Adipocyte (in vitro differentiated cells): ENCODE measurements around the gene FRZB.
"Not testable (repeated sequence)": the region's sequence is repeated elsewhere in the genome, so short reads cannot be mapped to it uniquely, and the experiment has no call there.

ENCODE experiments used
- DNase-seq: peaks from one replicate; pipeline ENCODE4 v3.0.0-alpha.2; 2015; ENCODE audit warnings: low read depth
- H3K27me3 ChIP-seq: replicated peaks from 2 replicates; pipeline ENCODE4 v1.7.0; 2013; ENCODE audit warnings: mild to moderate bottlenecking, low read length, moderate library complexity; ENCODE audit not compliant: control insufficient read depth, insufficient read depth
- H3K36me3 ChIP-seq: 2 replicates; pipeline ENCODE4 v1.7.0; 2013; ENCODE audit warnings: low read length, mild to moderate bottlenecking, moderate library complexity; ENCODE audit not compliant: control insufficient read depth, insufficient read depth, severe bottlenecking
- H3K4me1 ChIP-seq: 2 replicates; pipeline ENCODE4 v1.7.0; 2013; ENCODE audit warnings: mild to moderate bottlenecking, low read length, moderate library complexity; ENCODE audit not compliant: control insufficient read depth, insufficient read depth
- H3K4me3 ChIP-seq: 2 replicates; pipeline ENCODE4 v1.7.0; 2013; ENCODE audit warnings: mild to moderate bottlenecking, low read length, moderate library complexity
- H3K9ac ChIP-seq: 2 replicates; pipeline ENCODE4 v1.7.0; 2013; ENCODE audit warnings: mild to moderate bottlenecking, low read length, moderate library complexity
- H3K9me3 ChIP-seq: 2 replicates; pipeline ENCODE4 v1.7.0; 2013; ENCODE audit warnings: mild to moderate bottlenecking, low read length, moderate library complexity; ENCODE audit not compliant: control insufficient read depth

Gene FRZB

DNA sequence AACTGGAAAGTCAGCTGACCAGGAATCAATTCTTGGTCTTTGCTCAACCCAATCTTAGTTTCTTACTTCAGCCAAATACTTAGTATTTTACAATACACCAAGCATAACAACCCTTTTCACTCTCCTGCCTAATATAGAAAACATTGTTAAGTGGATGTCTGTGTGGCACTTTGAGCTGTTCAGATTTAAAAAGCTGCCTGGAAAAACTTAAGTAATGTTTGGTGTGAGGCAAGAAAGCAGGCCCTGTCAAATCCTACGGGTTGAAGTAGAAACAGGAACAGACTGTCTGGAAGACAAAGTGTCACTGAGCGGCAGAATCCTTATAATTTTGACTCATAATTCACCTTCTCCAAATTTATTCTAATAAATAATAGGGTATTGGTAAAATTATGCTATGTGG, 37.1 kb upstream of the FRZB start:
- Histone ChIP-seq H3K9ac (no peak overlapping the region), H3K27me3 (no peaks in the 10 kb centered on the region), H3K36me3 (peaks cover 8% of the 10 kb centered on the region), H3K4me3 (no peak overlapping the region), H3K4me1 (peaks cover 8% of the 10 kb centered on the region), H3K9me3 (no peaks in the 10 kb centered on the region)
- no peak for DNase-seq

DNA sequence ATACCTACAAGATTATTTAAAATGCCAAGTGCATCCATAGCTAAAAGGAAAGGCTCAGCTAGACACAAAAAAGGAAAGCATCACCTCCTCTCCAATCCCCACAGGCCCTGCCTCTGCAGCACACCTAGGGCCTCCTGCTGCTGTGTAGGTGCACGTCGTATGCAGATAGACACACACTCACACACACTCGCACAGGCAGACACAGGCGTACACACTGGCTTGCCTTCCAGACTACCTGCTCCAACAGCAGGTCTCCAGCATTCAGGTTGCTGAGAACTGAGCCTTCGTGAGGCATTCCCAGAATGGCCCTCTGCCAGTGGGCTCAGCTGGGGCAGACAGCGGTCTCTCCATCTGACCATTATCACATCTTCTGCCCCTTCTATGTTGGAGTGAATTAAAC, 35.3 kb upstream of the FRZB start:
- Histone ChIP-seq H3K4me1 (no peaks in the 10 kb centered on the region), H3K4me3 (no peak overlapping the region), H3K36me3 (peaks cover 8% of the 10 kb centered on the region), H3K27me3 (no peaks in the 10 kb centered on the region), H3K9ac (no peak overlapping the region), H3K9me3 (no peaks in the 10 kb centered on the region)
- no peak for DNase-seq

DNA sequence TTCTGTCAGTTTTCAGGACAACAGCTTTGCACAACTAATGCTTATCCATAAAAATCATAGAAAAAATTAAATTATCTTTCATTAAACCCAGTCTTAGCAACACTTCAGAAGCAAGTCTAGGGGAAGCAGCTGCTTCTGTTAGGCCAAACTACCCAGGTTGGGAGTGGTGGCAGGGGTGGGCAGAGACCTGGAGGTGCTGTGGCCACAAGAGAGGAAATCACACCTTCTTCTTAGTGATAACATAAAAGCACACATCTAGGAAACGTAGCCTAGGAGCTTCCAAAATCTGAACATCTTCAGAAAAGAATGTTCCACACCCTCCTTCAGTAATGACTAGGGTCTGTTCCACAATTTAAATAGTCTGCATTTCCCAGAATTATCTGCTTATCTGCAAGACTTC, 32.3 kb upstream of the FRZB start:
- Histone ChIP-seq H3K4me1 (no peaks in the 10 kb centered on the region), H3K27me3 (no peaks in the 10 kb centered on the region), H3K9me3 (no peaks in the 10 kb centered on the region), H3K4me3 (no peak overlapping the region), H3K9ac (no peak overlapping the region), H3K36me3 (no peaks in the 10 kb centered on the region)
- DNase-seq: no peak

DNA sequence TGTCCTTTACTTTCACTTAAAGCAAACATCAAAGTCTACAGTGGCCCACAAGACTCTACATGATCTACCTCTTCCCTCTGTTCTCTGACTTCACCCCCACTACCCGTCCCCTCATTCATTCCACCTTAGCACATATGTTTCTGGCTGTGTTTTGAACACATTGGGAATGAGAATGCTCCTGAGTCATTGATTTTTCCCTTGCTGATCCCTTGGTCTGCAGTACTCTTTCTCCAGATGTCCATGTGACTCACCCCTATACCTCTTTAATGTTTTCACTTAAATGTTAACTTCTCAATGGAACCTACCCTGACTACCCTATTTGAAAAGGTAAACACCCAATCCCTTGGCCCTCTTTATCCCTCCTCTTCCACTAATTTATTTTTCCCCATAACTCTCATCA, 30.7 kb upstream of the FRZB start:
- Histone ChIP-seq H3K9ac (no peak overlapping the region), H3K9me3 (no peaks in the 10 kb centered on the region), H3K4me3 (no peak overlapping the region), H3K4me1 (no peaks in the 10 kb centered on the region), H3K36me3 (no peaks in the 10 kb centered on the region), H3K27me3 (no peaks in the 10 kb centered on the region)
- DNase-seq: no peak

DNA sequence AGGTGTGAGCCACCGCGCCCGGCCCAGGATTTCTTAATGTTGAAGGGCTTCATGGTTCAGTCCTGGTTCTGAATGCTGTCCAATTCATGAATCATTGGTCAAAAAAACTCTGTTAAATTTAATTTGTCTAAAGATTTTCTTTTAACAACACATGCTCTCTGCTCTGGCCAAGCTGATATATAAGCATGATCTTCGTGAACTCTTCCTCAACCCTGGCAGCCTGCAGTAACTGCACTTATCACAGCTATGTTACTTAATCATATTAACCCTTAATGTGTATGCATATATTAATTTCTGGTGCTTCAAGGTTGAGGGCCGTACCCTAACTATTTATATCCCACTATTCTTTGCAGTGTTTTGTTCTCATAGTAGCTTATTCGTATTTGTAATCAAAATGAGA, 29.4 kb upstream of the FRZB start:
- DNase-seq: no peak
- no peaks in the 10 kb centered on the region for H3K36me3 ChIP-seq
- H3K4me1 ChIP-seq: peaks cover 9% of the 10 kb centered on the region
- no peaks in the 10 kb centered on the region for H3K9me3 ChIP-seq
- no peaks in the 10 kb centered on the region for H3K27me3 ChIP-seq
- H3K9ac ChIP-seq: no peak overlapping the region
- H3K4me3 ChIP-seq: no peak overlapping the region

DNA sequence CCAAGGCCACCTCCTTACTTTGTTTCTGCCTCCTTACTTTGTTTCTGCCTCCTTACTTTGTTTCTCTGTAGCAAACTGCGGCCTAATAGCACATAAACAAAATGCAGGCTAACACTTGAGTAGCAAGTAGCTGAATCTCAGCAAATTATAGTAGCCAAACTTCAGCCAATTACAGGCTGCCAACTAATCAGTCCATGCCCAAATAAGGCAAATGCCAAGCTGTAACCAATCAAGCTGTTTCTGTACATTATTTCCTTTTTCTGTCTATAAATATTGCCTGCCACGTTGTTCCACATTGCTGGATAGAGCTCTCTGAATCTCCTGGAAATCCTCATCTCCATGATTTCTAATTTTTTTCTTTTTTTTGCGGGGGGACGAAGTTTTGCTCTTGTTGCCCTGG, 28.7 kb upstream of the FRZB start:
- Histone ChIP-seq H3K4me1 (peaks cover 10% of the 10 kb centered on the region), H3K36me3 (no peaks in the 10 kb centered on the region), H3K9ac (no peak overlapping the region), H3K4me3 (no peak overlapping the region), H3K9me3 (no peaks in the 10 kb centered on the region), H3K27me3 (no peaks in the 10 kb centered on the region)
- DNase-seq: no peak

DNA sequence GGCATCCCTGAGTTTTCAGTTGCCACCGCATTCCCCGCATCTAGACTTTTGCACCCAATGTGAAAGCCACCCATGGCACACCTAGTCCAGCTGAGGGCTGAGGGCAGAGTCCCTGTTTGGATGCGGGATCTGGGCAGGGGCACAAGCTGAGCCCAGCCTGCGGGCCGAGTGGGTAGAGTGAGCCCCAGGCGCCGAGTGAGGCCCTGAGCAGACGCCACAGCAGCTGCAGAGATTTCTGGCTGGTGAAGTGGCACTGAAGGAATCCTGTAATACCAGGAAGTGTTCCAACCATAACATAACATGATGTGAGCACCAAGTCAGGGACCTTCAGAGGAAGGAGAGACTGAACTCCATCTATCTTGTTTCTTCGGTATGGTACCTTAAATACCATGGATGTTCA, 27.7 kb upstream of the FRZB start:
- Histone ChIP-seq H3K36me3 (no peaks in the 10 kb centered on the region), H3K27me3 (no peaks in the 10 kb centered on the region), H3K9ac (no peak overlapping the region), H3K9me3 (no peaks in the 10 kb centered on the region), H3K4me3 (no peak overlapping the region), H3K4me1 (peaks cover 10% of the 10 kb centered on the region)
- peak; percentile 59 for DNase-seq

DNA sequence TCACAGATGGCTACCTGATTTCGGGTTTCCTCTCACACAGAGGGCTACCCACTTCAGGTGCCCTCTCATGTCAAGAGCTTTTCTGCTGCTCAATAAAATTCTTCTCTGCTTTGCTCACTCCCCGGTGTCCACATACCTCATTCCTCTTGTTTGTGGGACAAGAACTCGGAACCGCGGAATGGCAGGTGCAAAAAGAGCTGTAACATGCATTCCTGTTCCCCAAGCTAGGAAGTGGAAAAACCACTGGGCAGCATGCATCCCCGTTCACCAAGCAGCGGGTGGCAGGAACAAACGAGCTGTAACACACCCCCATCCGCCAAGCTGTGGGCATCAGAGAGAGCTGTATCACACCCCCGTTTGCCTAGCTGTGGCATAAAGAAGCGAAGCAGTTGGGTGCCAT, 27.2 kb upstream of the FRZB start:
- H3K9ac ChIP-seq: no peak overlapping the region
- H3K4me1 ChIP-seq: peaks cover 10% of the 10 kb centered on the region
- no peaks in the 10 kb centered on the region for H3K9me3 ChIP-seq
- DNase-seq: no peak
- H3K4me3 ChIP-seq: no peak overlapping the region
- no peaks in the 10 kb centered on the region for H3K36me3 ChIP-seq
- no peaks in the 10 kb centered on the region for H3K27me3 ChIP-seq

DNA sequence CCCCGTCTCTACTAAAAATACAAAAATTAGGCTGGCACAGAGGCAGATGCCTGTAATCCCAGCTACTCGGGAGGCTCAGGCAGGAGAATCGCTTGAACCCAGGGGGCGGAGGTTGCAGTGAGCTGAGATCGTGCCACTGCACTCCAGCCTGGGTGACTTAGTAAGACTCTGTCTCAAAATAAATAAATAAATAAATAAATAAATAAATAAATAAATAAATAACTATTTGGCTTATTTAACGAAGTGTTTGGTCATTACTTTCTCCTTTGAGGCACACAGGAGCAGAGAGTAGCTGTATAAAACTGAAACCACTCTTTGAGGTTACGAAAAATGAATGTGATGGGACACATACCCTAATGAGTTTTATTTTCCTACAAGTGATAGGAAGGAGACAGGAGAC, 26.6 kb upstream of the FRZB start:
- not testable (repeated sequence) for H3K36me3 ChIP-seq, H3K9me3 ChIP-seq, H3K9ac ChIP-seq, H3K27me3 ChIP-seq, DNase-seq, H3K4me3 ChIP-seq
- H3K4me1 ChIP-seq: peaks cover 10% of the 10 kb centered on the region

DNA sequence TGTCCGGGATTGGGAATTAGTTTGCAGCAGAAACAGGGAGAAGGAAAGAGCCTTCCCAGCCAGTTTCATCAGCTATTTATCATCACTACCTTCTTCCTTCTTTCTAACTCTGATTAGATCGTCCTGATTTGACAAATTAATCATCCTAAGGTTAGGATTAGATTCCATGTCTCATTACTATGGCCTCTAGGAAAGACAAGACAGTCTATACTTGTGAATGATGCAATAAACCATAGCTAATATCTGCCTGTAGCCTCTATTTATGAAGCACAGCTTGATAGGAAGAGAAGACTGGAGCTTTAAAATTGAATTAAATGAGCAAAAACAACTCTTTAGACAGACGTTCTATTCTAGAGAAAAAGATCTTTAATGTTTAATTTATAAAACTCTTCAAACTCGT, 25.2 kb upstream of the FRZB start:
- DNase-seq: no peak
- Histone ChIP-seq H3K27me3 (no peaks in the 10 kb centered on the region), H3K9ac (no peak overlapping the region), H3K36me3 (no peaks in the 10 kb centered on the region), H3K9me3 (no peaks in the 10 kb centered on the region), H3K4me3 (no peak overlapping the region), H3K4me1 (peaks cover 17% of the 10 kb centered on the region)

DNA sequence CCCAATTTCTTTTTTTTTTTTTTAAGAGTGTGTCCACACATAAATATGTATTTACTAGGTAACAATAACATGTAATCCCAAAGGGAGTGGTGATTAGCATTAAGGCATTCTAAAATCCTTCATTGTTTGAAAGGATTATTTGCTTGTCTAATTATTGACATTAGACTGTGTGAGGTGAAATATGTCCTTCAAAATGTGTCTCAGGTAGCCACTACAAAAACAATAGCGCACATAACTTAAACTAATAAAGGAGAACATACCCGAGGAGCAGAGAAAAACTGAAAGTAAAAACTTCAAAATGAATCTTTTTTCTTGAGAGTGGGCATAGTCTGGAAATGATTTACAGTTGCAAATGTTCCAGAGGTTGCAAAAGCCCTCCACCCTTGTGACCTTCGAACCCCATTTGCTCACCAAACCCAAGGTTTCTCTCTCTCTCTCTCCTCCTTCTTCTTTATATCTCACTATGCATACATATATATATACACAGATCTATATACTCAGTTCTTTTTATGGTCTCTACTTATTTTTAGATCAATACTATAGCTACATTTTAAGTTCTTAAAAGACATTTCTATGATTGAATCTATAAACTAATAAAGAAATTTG, 24.4 kb upstream of the FRZB start:
- Histone ChIP-seq H3K4me1 (peaks cover 25% of the 10 kb centered on the region), H3K9ac (peak overlapping the region; percentile 1), H3K36me3 (no peaks in the 10 kb centered on the region), H3K4me3 (peak overlapping the region; percentile 46), H3K9me3 (no peaks in the 10 kb centered on the region), H3K27me3 (no peaks in the 10 kb centered on the region)
- peak; percentile 8 for DNase-seq

DNA sequence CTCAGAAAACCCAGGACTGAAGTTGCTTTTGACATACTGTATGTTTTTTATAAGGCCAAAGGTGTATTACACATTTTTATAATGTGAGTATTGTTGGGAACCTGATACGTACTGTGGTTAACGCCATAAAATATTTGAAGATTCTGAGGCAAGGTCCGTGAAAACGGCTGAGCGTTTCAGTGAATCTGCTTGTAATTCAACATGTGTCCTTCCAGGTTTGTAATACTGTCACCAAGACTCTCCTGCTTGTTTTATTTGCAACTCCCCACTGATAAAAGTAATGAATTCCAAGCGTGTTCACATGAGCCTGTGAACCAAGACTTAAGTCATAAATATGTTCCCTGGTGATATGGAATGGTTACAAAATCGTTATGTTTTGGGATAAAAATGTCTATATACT, 23.9 kb upstream of the FRZB start:
- Histone ChIP-seq H3K9me3 (no peaks in the 10 kb centered on the region), H3K36me3 (no peaks in the 10 kb centered on the region), H3K9ac (no peak overlapping the region), H3K4me1 (peaks cover 27% of the 10 kb centered on the region), H3K4me3 (no peak overlapping the region), H3K27me3 (no peaks in the 10 kb centered on the region)
- DNase-seq: no peak
